ENCODE data around the gene PTPRJ.

The PTPRJ gene

DNA sequence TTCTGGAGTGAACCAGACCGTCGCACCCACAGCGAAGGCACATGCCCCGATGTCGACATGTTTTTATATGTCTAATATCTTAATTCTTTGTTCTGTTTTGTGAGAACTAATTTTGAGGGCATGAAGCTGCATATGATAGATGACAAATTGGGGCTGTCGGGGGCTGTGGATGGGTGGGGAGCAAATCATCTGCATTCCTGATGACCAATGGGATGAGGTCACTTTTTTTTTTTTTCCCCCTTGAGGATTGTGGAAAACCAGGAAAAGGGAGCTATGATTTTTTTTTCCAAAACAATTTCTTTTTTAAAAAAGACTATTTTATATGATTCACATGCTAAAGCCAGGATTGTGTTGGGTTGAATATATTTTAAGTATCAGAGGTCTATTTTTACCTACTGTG is 187.0 kb downstream of the PTPRJ start:
- Histone ChIP-seq H3K4me3 (ENCODE audit: low read length) (no peak overlapping the region), H3K9me3 (ENCODE audit: control insufficient read depth, low read length) (no peaks in the 10 kb centered on the region), H3K27me3 (replicated peaks; ENCODE audit: control insufficient read depth, insufficient read depth, low read length) (no peaks in the 10 kb centered on the region), H3K9ac (ENCODE audit: low read length) (no peak overlapping the region), H3K36me3 (ENCODE audit: control insufficient read depth, insufficient read depth, low read length, severe bottlenecking) (peaks cover 8% of the 10 kb centered on the region), H3K4me1 (ENCODE audit: control insufficient read depth, insufficient read depth, low read length) (peaks cover 22% of the 10 kb centered on the region)
- no peak for DNase-seq (ENCODE audit: low read depth)

DNA sequence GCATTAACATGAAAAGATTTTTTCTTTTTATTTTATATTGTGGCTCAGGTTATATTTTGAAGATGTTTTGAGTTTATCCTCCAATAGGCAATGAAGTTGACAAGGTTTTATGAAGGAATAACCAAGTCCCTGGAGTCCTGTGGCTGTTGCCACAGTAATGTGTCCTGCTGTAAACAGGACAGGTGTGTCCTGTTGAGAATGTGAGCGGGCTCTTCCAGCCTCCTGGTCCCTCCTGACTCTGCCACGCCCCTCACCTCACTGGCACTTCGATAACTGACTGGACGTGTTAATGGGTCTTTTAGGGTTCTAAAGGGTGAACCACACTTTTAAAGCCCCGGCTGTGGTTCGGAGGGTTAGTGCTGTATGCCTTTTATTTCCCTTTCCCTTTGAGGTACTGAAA is 188.5 kb downstream of the PTPRJ start:
- peaks cover 5% of the 10 kb centered on the region for H3K36me3 ChIP-seq (ENCODE audit: control insufficient read depth, insufficient read depth, low read length, severe bottlenecking)
- no peaks in the 10 kb centered on the region for H3K9me3 ChIP-seq (ENCODE audit: control insufficient read depth, low read length)
- H3K27me3 ChIP-seq (replicated peaks; ENCODE audit: control insufficient read depth, insufficient read depth, low read length) = no peaks in the 10 kb centered on the region
- H3K9ac ChIP-seq (ENCODE audit: low read length) = no peak overlapping the region
- no peak overlapping the region for H3K4me3 ChIP-seq (ENCODE audit: low read length)
- H3K4me1 ChIP-seq (ENCODE audit: control insufficient read depth, insufficient read depth, low read length) = peaks cover 28% of the 10 kb centered on the region
- no peak for DNase-seq (ENCODE audit: low read depth)

DNA sequence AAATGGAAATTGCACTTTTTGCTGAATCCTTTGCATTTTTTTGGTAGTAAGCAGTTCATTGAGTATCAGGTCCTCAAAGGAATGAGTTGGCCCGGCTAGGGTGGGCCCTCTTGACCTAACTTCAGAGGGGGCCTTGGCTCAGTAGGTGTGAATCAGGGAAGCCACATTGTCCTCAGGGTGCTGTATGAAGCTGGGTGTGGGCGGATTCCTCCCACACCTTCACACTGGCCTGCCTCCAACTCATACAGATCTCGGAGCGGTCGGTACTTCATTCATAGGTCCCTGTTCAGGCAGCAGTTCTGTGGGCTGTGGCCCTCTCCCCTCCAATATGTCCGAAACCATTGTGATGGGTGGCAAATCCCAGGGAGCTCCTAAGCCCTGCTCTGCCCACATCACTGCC is 188.9 kb downstream of the PTPRJ start:
- Histone ChIP-seq H3K27me3 (replicated peaks; ENCODE audit: control insufficient read depth, insufficient read depth, low read length) (no peaks in the 10 kb centered on the region), H3K9me3 (ENCODE audit: control insufficient read depth, low read length) (no peaks in the 10 kb centered on the region), H3K36me3 (ENCODE audit: control insufficient read depth, insufficient read depth, low read length, severe bottlenecking) (peaks cover 3% of the 10 kb centered on the region), H3K9ac (ENCODE audit: low read length) (no peak overlapping the region), H3K4me3 (ENCODE audit: low read length) (no peak overlapping the region), H3K4me1 (ENCODE audit: control insufficient read depth, insufficient read depth, low read length) (peaks cover 28% of the 10 kb centered on the region)
- DNase-seq (ENCODE audit: low read depth) = no peak

DNA sequence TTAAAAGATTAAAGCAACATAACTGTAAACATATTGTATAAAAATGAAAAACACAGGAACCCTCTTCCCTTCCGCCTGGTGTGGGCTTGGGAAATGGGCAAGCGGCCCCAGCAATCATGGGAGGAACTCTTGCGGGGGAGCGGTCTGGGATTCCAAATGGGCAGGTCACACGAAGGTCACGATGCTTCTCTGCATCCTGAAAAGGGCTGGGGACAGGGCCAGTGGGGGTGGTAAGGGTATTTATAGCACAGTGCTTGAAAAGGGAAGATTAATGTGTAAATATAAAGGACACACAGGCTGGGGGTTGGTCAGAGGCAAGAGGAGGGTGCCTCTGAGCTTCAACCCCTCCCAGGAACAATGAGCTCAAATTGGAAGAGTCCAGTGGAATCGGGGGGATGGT is 189.4 kb downstream of the PTPRJ start:
- Histone ChIP-seq H3K36me3 (ENCODE audit: control insufficient read depth, insufficient read depth, low read length, severe bottlenecking) (peaks cover 3% of the 10 kb centered on the region), H3K9ac (ENCODE audit: low read length) (no peak overlapping the region), H3K9me3 (ENCODE audit: control insufficient read depth, low read length) (no peaks in the 10 kb centered on the region), H3K27me3 (replicated peaks; ENCODE audit: control insufficient read depth, insufficient read depth, low read length) (no peaks in the 10 kb centered on the region), H3K4me1 (ENCODE audit: control insufficient read depth, insufficient read depth, low read length) (peaks cover 28% of the 10 kb centered on the region), H3K4me3 (ENCODE audit: low read length) (no peak overlapping the region)
- no peak for DNase-seq (ENCODE audit: low read depth)

DNA sequence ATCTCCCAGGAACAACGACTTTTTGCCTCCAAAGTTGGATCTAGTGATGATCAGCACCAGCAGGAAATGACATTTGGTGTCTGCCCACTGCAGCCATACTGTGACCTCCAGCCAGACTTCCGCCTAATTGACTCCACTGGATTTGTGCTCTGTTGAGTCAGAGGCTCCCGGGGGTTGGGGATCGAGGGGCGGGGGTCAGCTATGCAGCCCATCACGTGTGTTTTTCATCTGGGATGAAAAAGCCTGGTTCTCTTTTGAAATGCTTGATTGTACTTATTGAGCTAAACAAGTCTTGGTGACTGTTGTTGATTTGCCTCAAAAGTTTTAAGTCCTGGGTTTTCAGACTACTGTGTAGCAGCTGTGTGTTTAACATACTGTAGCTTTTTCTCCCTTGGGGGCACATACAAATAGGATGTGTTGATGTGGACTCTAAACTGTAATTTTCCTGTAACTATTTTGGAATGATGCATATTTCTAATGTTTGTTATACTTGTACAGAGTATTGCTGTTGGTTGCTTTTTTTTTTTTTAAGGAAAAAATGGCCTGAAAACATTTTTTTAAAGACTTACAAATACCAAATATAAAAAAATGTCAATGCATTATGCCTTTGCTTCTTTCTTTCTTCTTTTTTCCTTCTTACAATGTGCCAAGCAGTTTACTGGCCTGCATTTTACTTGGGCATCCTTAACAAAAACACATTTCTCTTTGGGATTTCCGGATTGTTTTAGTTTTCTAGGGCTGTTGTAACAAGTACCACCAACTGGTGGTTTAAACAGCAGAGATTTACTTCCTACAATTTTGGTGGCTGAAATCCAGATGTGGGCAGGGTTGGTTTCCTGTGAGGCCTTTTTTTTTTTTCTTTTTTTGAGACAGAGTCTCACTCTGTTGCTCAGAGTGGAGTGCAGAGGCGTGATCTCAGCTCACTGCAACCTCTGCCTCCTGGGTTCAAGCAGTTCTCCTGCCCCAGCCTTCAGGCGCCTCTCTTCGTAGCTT is 190.2 kb downstream of the PTPRJ start:
- DNase-seq (ENCODE audit: low read depth) = peak; percentile 70
- H3K9ac ChIP-seq (ENCODE audit: low read length) = peak overlapping the region; percentile 41

DNA sequence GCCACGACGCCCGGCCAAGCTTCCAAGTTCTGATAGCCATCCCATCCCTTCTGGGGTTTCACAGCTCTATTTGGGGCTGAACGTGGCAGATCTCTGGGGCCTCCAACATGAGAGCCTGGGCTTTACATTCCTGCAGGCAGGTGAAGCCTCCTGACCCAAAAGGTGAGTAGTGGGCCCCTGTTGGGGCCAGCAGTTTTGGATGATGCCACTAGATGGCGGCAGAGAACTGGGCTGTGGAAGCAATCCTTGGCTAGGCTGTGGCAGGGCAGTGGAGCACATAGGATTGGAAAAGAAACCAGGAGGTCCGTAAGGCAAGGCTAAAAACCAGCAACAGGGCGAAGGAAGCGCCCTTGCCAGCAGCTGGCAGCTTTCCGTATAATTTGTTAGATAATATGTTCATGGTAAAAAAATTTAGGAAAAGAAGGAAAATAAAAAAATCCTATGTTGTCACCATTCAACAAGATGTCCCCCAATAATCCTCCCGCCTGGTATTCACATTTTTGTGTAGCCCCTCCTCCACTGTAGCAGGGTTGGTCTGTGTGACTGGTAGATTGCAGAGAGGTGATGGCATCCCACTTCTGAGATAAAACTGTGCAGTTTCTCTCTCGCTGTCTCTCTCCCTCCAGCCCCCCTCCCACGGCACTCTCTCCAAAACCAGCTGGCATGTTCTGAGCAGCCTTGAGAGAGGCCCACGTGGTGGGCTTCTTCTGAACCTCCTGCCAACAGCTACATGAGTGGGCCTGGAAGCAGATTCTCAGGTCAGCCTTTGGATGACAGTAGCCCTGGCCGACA is 192.7 kb downstream of the PTPRJ start:
- H3K4me3 ChIP-seq (ENCODE audit: low read length) = peak overlapping the region; percentile 76
- peaks cover 23% of the 10 kb centered on the region for H3K4me1 ChIP-seq (ENCODE audit: control insufficient read depth, insufficient read depth, low read length)
- no peaks in the 10 kb centered on the region for H3K36me3 ChIP-seq (ENCODE audit: control insufficient read depth, insufficient read depth, low read length, severe bottlenecking)
- no peaks in the 10 kb centered on the region for H3K27me3 ChIP-seq (replicated peaks; ENCODE audit: control insufficient read depth, insufficient read depth, low read length)
- H3K9ac ChIP-seq (ENCODE audit: low read length) = peak overlapping the region; percentile 55
- H3K9me3 ChIP-seq (ENCODE audit: control insufficient read depth, low read length) = no peaks in the 10 kb centered on the region
- DNase-seq (ENCODE audit: low read depth) = peak; percentile 81

More for the DNA sequence above, 190.2 kb downstream of the PTPRJ start:
- H3K4me1 ChIP-seq (ENCODE audit: control insufficient read depth, insufficient read depth, low read length) = peaks cover 23% of the 10 kb centered on the region
- no peak overlapping the region for H3K4me3 ChIP-seq (ENCODE audit: low read length)
- H3K27me3 ChIP-seq (replicated peaks; ENCODE audit: control insufficient read depth, insufficient read depth, low read length) = no peaks in the 10 kb centered on the region
- H3K36me3 ChIP-seq (ENCODE audit: control insufficient read depth, insufficient read depth, low read length, severe bottlenecking) = peaks cover 1% of the 10 kb centered on the region
- no peaks in the 10 kb centered on the region for H3K9me3 ChIP-seq (ENCODE audit: control insufficient read depth, low read length)

DNA sequence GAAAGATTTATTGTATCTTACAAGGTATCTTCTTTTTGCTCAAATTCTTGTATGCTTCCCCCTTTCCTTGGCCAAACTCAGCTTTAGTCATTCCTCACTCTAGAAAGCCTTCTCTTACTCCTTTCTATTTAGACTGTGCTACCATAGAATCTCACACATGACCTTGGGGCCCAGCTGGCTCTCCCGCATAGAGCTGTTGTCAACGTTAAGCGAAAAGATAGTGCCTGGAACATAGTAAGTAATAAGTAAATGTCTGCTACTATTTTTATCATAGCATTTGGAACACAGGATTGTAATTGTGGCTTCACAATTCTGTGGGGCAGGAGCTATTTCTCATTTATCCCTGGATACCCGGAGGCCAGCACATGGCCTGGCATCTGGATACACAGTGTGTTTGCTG is 197.3 kb downstream of the PTPRJ start:
- no peak overlapping the region for H3K9ac ChIP-seq (ENCODE audit: low read length)
- no peak for DNase-seq (ENCODE audit: low read depth)
- no peaks in the 10 kb centered on the region for H3K36me3 ChIP-seq (ENCODE audit: control insufficient read depth, insufficient read depth, low read length, severe bottlenecking)
- H3K27me3 ChIP-seq (replicated peaks; ENCODE audit: control insufficient read depth, insufficient read depth, low read length) = peaks cover 7% of the 10 kb centered on the region
- H3K9me3 ChIP-seq (ENCODE audit: control insufficient read depth, low read length) = no peaks in the 10 kb centered on the region
- H3K4me1 ChIP-seq (ENCODE audit: control insufficient read depth, insufficient read depth, low read length) = peaks cover 6% of the 10 kb centered on the region
- no peak overlapping the region for H3K4me3 ChIP-seq (ENCODE audit: low read length)

DNA sequence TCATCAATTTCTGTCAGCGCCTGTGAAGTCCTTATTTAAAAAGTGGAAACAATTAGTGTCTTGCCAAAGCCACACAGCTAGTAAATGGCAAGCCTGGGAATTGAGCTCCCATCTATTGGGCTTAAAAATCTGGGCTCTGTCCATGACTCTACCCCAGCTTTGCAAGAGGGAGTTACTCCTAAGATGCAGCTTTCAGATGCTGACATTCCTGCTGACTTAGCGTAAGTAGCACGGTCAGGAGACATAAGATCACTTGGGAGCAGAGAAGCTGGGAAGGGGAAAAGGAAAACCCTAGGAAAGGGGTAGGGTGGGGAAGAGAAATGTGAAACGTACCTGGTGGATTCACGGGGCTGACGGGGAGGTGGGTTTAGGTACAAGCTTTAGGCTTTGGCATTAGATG is 200.3 kb downstream of the PTPRJ start:
- no peak for DNase-seq (ENCODE audit: low read depth)
- Histone ChIP-seq H3K9me3 (ENCODE audit: control insufficient read depth, low read length) (no peaks in the 10 kb centered on the region), H3K4me3 (ENCODE audit: low read length) (no peak overlapping the region), H3K4me1 (ENCODE audit: control insufficient read depth, insufficient read depth, low read length) (no peaks in the 10 kb centered on the region), H3K27me3 (replicated peaks; ENCODE audit: control insufficient read depth, insufficient read depth, low read length) (peaks cover 7% of the 10 kb centered on the region), H3K36me3 (ENCODE audit: control insufficient read depth, insufficient read depth, low read length, severe bottlenecking) (no peaks in the 10 kb centered on the region), H3K9ac (ENCODE audit: low read length) (no peak overlapping the region)

DNA sequence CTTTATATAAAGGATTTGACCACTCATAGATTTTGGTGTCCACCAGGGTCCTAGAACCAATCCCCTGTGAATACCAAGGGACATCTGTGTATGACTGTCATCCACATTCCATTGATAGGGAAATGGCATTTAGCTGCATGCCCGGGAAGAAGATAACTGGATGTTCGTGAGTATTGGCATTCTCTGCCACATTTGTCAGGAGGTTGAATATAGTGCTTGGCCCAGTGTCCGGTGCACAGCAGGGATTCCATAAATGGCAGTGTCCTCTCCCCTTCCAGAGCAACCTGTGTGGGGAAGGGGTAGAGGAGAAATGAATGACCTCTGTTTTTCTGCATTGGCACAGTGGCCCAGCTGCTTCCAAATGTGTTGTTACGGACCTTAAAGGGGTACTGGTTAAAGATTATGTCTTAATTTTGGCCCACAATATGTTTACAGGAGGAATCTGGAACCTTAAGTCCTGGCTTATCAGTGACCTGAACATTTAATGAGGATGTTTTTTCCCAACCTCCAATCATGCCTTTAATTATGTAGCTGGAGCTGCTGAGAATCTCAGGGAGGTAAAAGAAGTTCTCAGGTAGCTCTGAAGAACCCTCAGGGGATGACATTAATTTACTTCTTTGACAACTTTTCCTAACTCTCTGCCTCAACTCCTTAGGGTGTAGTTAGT is 202.6 kb downstream of the PTPRJ start:
- H3K36me3 ChIP-seq (ENCODE audit: control insufficient read depth, insufficient read depth, low read length, severe bottlenecking) = no peaks in the 10 kb centered on the region
- no peaks in the 10 kb centered on the region for H3K9me3 ChIP-seq (ENCODE audit: control insufficient read depth, low read length)
- H3K9ac ChIP-seq (ENCODE audit: low read length) = no peak overlapping the region
- no peak overlapping the region for H3K4me3 ChIP-seq (ENCODE audit: low read length)
- no peak for DNase-seq (ENCODE audit: low read depth)
- no peaks in the 10 kb centered on the region for H3K4me1 ChIP-seq (ENCODE audit: control insufficient read depth, insufficient read depth, low read length)
- peaks cover 7% of the 10 kb centered on the region for H3K27me3 ChIP-seq (replicated peaks; ENCODE audit: control insufficient read depth, insufficient read depth, low read length)

DNA sequence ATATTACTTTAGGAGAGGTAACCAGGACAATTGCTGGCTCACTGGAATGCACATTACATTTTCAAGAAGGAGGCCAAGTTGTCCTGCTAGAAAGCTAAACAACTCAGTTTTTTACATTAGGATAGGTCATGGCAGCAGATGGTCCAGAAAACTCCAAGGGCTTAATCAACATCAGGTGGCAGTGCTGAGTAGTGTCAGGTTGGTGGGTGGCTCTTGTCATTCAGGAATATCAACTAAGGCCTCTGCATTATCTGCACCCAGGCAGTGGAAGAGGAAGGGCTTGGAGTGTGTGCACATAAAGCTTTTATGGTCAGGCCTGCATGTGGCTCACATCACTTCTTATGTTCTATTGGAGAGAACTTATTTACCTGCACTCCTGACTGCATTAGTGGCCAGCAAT is 204.1 kb downstream of the PTPRJ start:
- Histone ChIP-seq H3K36me3 (ENCODE audit: control insufficient read depth, insufficient read depth, low read length, severe bottlenecking) (no peaks in the 10 kb centered on the region), H3K27me3 (replicated peaks; ENCODE audit: control insufficient read depth, insufficient read depth, low read length) (peaks cover 7% of the 10 kb centered on the region), H3K9ac (ENCODE audit: low read length) (no peak overlapping the region), H3K4me3 (ENCODE audit: low read length) (no peak overlapping the region), H3K9me3 (ENCODE audit: control insufficient read depth, low read length) (no peaks in the 10 kb centered on the region), H3K4me1 (ENCODE audit: control insufficient read depth, insufficient read depth, low read length) (no peaks in the 10 kb centered on the region)
- DNase-seq (ENCODE audit: low read depth) = no peak

Measured in adipocyte (in vitro differentiated cells).